Measurements from ENCODE around the gene NUFIP1.
"Not testable (repeated sequence)": the region's sequence is repeated elsewhere in the genome, so short reads cannot be mapped to it uniquely, and the experiment has no call there.

Gene NUFIP1

DNA sequence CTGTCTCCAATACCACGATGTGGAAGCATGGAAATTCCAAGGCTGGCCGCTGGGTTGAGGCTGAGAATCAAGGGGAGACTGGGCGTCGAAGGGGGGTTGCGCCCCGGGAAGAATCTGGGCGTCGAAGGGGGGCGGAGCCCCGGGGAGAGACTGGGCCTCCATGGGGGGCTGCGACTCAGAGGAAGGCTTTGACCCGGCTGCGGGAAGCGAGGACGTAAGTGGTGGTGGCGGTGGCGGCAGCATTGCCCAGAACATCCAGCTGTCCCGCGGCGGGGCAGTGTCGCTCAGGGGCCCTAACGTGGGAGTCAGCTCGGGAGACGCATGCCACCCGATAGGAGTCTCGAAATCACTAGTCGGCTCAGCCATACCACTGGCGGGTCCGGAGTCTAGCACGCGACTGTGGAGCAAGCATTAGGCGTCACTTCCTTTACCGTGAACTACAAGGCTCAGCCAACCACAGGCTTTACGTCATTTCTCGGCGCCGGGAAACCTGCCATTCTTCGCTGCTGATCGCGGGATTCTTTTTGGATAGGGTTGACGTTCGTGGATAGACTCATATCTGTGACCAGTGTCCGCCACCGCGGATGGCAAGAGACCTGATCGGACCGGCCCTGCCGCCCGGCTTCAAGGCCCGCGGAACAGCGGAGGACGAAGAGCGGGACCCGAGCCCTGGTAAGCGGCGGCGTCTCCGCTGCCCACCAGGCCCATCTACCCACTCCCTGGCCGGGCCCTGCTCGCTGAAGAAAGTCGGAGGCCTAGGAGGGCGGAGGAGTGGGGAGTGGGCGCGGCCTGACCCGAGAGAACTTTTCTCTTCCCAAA is at the start of gene NUFIP1, which contains the start of gene GPALPP1:
Gene NUFIP1, minus strand, starts transcription at position 401 of the 819 bp plus-strand sequence. Its CDS starts 35 bp downstream, at position 366.
Gene GPALPP1, plus strand, starts transcription at position 468 of the 819 bp plus-strand sequence. Its CDS starts 117 bp downstream, at position 585.
- H3K4me3 Mint-ChIP-seq = peak within 1 kb of the TSS; percentile 96 to 99
- peak within 1 kb of the TSS; percentile 99 for H3K27ac Mint-ChIP-seq
- ATAC-seq (peak; percentile 100), DNase-seq (peak; percentile 89 to 91)
- H3K27me3 Mint-ChIP-seq = no peaks in the 10 kb centered on the region
- no peaks in the 10 kb centered on the region for H3K9me3 Mint-ChIP-seq
- H3K4me1 Mint-ChIP-seq = peaks cover 58% of the 10 kb centered on the region

DNA sequence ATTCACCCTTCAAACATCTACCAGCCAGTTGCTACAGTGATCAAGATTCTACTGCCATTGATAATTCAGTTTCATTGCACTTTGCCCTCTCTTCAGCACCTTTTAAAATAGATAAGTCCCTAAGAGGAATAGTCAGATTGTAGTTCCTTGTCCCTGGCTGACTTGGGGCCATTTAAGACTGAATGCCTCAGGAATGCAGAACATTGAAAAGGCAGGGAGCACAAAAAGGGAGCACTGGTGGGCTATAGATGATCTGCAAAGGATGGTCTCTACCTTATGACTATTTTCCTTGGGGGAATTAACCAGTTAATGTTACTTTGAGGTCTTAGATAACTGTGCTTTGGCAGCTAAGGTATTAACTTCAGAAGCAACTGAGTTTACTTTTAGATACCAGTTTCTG is 46.9 kb upstream of the NUFIP1 start:
- H3K4me3 Mint-ChIP-seq = no peak overlapping the region
- no peaks in the 10 kb centered on the region for H3K9me3 Mint-ChIP-seq
- H3K27me3 Mint-ChIP-seq = no peaks in the 10 kb centered on the region
- no peaks in the 10 kb centered on the region for H3K4me1 Mint-ChIP-seq
- DNase-seq = no peak
- ATAC-seq = no peak
- no peak overlapping the region for H3K27ac Mint-ChIP-seq

DNA sequence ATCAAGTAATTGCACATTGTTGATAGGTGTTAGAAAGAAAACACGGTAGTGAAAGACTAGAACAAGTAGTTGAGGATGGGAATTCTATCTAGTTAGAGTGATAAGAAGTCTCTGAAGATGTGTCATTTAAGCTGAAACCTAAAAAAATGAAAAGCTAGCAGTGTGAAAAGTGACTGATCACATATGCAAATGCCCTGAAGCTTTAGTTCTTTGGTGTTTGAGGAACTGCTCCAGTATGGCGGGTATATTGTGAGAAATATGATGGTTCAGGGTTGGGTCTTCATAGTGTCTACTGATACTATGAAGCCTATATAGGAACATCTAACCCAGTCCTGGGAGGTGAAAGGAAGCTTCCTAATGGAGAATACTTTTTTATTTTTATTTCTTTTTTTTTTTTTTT is 45.1 kb upstream of the NUFIP1 start:
- H3K9me3 Mint-ChIP-seq = no peaks in the 10 kb centered on the region
- H3K27ac Mint-ChIP-seq = no peak overlapping the region
- ATAC-seq (no peak), DNase-seq (no peak)
- no peaks in the 10 kb centered on the region for H3K4me1 Mint-ChIP-seq
- H3K27me3 Mint-ChIP-seq = no peaks in the 10 kb centered on the region
- no peak overlapping the region for H3K4me3 Mint-ChIP-seq

DNA sequence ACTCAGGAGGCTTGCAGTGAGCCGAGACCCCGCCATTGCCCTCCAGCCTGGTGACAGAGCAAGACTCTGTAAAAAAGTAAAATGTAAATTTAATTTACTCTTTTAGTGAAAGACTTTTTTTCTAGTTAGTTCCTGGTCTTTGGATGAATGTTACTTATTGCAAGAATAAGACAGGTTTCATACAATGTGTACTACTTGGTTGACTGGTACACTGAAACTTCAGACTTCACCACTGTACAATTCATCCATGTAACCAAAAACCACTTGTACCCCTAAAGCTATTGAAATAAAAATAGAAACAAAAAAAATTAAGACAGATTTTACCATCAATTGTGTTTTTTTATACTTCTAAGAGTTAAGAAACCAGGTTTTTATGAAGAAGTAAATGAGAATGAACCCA is 35.6 kb upstream of the NUFIP1 start:
- Mint-ChIP-seq H3K4me1 (no peaks in the 10 kb centered on the region), H3K9me3 (no peaks in the 10 kb centered on the region), H3K27ac (no peak overlapping the region), H3K27me3 (no peaks in the 10 kb centered on the region), H3K4me3 (no peak overlapping the region)
- ATAC-seq (no peak), DNase-seq (no peak)

DNA sequence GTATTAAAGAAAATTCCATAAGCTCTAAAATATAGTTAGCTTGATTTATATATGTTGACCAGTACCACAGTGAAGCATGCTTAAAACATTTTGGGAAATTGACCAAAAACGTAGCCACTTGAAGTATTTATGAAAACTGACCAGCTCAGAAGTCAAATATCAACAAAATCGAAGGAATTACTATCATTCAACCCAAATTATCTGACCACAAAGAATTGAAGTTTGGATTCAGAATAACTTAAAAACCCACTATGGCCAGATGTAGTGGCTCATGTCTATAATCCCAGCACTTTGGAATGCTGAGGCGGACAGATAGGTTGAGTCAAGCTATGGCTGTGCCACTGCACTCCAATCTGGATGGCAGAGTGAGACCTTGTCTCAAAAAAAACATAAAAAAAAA is 32.0 kb upstream of the NUFIP1 start:
- H3K27ac Mint-ChIP-seq = no peak overlapping the region
- no peak for DNase-seq
- H3K27me3 Mint-ChIP-seq = no peaks in the 10 kb centered on the region
- no peak overlapping the region for H3K4me3 Mint-ChIP-seq
- ATAC-seq = no peak
- no peaks in the 10 kb centered on the region for H3K4me1 Mint-ChIP-seq
- H3K9me3 Mint-ChIP-seq = no peaks in the 10 kb centered on the region

DNA sequence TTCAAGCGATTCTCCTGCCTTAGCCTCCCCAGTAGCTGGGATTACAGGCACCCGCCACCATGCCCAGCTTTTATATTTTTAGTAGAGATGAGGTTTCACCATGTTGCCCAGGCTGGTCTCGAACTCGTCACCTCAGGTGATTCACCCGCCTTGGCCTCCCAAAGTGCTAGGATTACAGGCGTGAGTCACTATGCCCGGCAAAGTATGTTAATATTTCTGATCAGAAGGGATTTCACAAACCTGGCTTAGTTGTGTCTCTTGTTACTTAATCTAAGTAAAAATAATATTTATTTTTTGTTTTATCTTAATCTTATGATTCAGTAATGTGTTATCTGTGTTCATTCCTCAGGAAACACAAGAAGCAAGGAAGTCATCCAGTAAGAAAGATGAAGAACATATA is 30.7 kb upstream of the NUFIP1 start:
- not testable (repeated sequence) for H3K4me1 Mint-ChIP-seq, H3K27ac Mint-ChIP-seq, H3K4me3 Mint-ChIP-seq, H3K27me3 Mint-ChIP-seq, DNase-seq, H3K9me3 Mint-ChIP-seq, ATAC-seq

DNA sequence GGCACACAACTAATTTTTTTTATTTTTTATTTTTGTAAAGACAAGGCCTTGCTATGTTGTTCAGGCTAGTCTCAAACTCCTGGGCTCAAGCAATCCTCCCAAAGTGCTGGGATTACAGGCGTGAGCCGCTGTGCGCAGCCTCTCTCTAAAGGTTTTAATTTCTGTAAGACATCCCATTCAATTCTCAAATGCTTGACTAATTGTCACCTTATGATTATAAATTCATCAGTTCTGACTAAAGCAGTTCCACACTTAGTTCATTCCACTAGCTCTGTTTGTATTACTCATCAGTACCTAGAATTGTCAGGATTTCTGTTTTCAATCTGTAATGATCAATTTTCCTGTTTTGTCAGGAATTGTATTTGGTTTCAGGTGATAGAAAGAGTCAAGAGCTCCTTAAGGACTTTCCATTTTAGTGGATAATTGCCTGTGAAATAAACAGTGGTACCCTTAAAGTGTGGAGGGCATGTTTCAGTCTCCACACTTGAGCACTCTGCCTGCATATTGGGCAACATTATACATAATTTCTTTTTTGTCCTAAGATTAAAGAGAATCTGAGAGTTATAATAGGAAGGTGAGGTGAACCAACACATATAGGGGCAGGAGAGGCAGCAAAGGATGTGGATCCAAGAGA is 27.6 kb upstream of the NUFIP1 start:
- ATAC-seq (no peak), DNase-seq (no peak)
- Mint-ChIP-seq H3K4me1 (no peaks in the 10 kb centered on the region), H3K4me3 (no peak overlapping the region), H3K9me3 (no peaks in the 10 kb centered on the region), H3K27ac (no peak overlapping the region), H3K27me3 (no peaks in the 10 kb centered on the region)

DNA sequence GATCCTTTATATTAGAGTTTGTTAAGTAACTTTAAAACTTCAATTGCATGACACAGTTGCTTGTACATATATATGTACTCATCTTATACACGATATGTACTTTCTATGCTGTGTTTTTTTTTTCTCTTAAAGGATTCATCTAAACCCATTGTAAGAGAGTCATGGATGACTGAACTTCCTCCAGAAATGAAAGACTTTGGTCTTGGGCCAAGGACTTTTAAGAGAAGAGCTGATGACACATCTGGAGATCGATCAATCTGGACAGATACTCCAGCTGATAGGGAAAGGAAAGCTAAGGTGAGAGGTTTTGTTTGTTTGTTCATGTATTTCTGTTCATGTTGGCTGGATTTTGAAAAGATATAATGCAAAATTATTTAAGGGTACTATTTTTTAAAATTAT is 26.0 kb upstream of the NUFIP1 start:
- Mint-ChIP-seq H3K9me3 (no peaks in the 10 kb centered on the region), H3K27me3 (no peaks in the 10 kb centered on the region), H3K4me3 (no peak overlapping the region), H3K27ac (no peak overlapping the region), H3K4me1 (no peaks in the 10 kb centered on the region)
- no peak for ATAC-seq
- no peak for DNase-seq

DNA sequence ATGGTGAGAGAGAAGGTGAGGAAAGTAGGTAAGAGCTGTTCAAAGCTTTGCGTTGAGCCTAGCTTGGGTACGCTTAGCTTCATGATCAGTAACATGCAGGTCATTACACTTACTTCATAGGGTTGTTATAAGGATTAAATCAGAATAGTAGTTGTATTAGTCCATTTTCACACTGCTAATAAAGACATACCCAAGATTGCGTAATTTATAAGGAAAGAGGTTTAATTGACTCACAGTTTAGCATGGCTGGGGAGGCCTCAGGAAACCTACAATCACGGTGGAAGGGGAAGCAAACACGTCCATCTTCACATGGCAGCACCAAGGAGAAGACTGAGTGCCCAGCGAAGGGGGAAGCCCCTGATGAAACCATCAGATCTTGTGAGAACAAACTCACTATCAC is 21.9 kb upstream of the NUFIP1 start:
- Mint-ChIP-seq H3K4me1 (no peaks in the 10 kb centered on the region), H3K9me3 (no peaks in the 10 kb centered on the region), H3K27me3 (no peaks in the 10 kb centered on the region), H3K27ac (no peak overlapping the region), H3K4me3 (no peak overlapping the region)
- ATAC-seq = no peak
- no peak for DNase-seq

DNA sequence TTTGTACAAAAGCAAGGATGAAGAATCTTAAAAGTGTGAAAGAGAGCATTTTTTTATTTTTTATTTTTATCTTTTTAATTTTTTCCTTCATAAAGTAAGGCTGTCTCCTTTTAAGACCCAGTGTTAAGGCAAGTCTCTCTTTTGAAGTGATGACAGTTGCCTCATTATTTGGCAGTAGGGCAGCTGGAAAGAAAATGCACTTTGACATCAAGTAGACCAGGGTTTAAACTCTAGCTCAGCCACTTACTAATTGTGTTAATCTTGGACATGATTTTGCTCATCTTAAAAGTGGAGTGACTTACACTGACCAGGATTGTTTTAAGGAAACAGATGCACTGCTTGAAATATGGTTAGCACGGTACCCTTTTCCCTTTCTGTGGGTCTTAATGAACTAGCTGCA is 18.6 kb upstream of the NUFIP1 start:
- Mint-ChIP-seq H3K4me1 (no peaks in the 10 kb centered on the region), H3K27ac (no peak overlapping the region), H3K27me3 (no peaks in the 10 kb centered on the region), H3K9me3 (no peaks in the 10 kb centered on the region), H3K4me3 (no peak overlapping the region)
- DNase-seq (no peak), ATAC-seq (no peak)

DNA sequence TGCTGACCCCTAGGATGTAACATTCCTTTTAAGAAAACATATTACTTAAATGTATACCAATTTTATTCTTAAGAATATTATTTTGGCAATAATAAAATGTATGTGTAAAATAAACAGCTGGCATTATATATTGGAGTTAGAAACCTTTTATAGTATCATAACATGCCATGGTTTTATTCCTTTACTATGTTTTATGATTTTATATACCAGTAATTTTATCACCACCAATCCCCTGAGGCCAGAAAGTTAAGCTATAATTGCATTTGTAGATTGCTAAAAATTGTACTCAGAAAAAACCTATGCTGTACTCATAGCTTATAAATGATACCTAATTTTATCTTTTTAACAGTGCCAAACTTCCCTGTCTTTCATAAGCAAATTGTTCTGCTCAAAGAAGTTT is 18.0 kb upstream of the NUFIP1 start:
- no peaks in the 10 kb centered on the region for H3K9me3 Mint-ChIP-seq
- ATAC-seq (no peak), DNase-seq (no peak)
- H3K27ac Mint-ChIP-seq = peak overlapping the region in 1 of 2 donors; percentile 33
- no peak overlapping the region for H3K4me3 Mint-ChIP-seq
- H3K4me1 Mint-ChIP-seq = no peaks in the 10 kb centered on the region
- no peaks in the 10 kb centered on the region for H3K27me3 Mint-ChIP-seq

DNA sequence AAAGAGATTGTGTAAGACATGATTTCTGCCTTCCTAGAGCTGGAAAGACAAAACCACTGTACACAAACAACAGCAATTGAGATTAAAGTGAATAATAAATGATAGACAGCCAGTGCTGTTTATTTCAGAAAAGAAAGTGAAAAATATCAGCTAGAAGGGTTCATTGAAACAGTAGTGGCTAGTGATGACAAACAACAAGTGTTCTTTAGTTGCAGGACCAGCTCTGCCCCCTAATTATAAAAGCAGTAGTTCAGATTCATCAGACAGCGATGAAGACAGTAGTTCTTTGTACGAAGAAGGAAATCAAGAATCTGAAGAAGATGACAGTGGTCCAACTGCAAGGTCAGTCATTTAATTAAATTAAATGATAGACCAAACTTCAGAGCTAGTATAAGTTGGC is 14.8 kb upstream of the NUFIP1 start:
- no peak overlapping the region for H3K27ac Mint-ChIP-seq
- no peaks in the 10 kb centered on the region for H3K4me1 Mint-ChIP-seq
- H3K27me3 Mint-ChIP-seq = no peaks in the 10 kb centered on the region
- DNase-seq (no peak), ATAC-seq (no peak)
- H3K4me3 Mint-ChIP-seq = no peak overlapping the region
- H3K9me3 Mint-ChIP-seq = no peaks in the 10 kb centered on the region

DNA sequence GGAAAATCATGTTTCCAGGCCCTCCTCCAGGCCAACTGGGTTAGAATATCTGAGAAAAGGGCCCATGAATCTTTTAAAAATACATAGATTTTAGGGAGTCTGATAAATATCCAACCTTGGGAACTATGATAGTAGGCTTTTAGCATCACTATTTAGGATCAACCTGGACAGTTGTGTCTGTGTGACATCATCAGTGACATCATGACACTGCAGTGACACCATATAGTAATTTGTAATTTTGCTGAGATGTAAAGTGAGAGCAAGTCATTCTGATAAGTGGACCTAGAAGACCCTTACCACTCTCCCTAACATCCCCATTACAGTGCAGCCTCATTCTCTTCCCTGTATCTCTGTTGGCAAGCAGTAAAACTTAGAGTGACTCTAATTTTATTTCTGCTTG is 14.1 kb upstream of the NUFIP1 start:
- H3K4me1 Mint-ChIP-seq = no peaks in the 10 kb centered on the region
- ATAC-seq (no peak), DNase-seq (no peak)
- no peak overlapping the region for H3K27ac Mint-ChIP-seq
- no peaks in the 10 kb centered on the region for H3K9me3 Mint-ChIP-seq
- no peak overlapping the region for H3K4me3 Mint-ChIP-seq
- H3K27me3 Mint-ChIP-seq = no peaks in the 10 kb centered on the region

DNA sequence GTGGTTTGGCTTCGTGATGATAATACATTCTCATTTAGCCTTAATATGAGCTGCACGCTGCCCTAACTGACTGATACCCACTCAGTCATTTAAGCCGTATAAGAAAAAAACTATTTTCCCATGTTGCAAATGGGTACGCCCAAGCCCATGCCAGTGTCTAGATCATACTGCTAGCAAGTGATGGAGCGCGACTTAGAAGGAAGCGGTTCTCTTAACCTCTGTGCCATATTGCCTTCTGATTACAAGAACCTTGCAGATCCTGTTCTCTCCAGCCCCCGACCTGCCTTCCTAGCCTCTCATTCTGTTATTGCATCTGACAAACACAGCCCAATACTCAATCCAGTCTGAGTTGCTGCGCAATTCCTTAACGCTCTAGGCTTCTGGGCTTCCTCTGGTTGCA is 670 bp upstream of the NUFIP1 start:
- DNase-seq = no peak
- H3K27me3 Mint-ChIP-seq = no peaks in the 10 kb centered on the region

DNA sequence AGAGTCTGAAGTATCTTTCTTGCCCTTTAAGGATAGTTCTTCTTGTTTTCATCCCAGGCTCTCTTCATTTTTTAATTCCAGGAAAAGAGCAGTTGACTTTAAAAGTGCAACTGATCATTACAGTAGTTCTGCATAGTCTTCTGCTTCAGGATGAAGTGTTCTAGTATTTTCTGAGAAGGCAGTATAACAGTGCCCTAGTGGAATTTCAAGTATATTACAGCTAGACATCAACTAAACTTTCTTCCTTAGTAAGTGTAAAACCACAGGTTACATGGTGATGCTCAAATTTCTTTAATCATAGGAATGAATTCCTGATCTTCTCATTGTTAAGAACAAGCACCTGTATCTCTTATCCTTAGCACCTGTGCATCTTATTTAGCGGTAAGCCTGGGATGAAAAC is 10.9 kb downstream of the NUFIP1 start:
- no peak overlapping the region for H3K4me3 Mint-ChIP-seq
- ATAC-seq (no peak), DNase-seq (no peak)
- no peaks in the 10 kb centered on the region for H3K4me1 Mint-ChIP-seq
- no peaks in the 10 kb centered on the region for H3K27me3 Mint-ChIP-seq
- no peak overlapping the region for H3K27ac Mint-ChIP-seq
- no peaks in the 10 kb centered on the region for H3K9me3 Mint-ChIP-seq

More for the DNA sequence above, 670 bp upstream of the NUFIP1 start:
- H3K27ac Mint-ChIP-seq = peak overlapping the region; percentile 99
- ATAC-seq = peak; percentile 22
- peak overlapping the region; percentile 96 to 99 for H3K4me3 Mint-ChIP-seq
- H3K4me1 Mint-ChIP-seq = peaks cover 58% of the 10 kb centered on the region
- H3K9me3 Mint-ChIP-seq = no peaks in the 10 kb centered on the region

DNA sequence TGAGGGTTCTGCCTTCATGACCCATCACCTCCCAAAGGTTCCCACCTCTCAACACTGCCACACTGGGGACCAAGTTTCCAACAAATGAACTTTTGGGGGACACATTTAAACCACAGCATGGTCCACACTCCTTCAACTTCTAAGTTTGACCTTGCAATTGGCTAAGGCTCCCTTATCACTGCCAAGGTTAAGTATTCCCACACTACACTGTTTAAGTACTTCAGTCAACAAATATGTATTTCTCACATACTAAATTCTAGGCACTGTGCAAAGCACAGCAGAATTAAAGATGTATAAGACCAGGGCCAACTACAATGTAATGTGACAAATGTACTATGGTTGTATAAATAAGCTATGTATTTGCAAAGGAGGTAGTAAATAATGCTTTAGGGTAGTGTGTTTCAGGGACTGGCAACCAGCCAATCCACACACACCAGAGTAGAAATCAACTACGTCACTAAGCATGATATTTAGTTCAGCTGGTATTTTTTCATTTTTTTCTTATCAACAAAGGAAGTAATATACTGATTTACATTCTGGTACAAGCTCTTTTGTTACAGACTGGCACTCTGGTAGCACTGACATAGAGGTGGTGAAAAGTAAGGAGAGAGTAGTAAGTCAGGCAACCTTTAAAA is 12.2 kb downstream of the NUFIP1 start:
- no peak for ATAC-seq
- no peaks in the 10 kb centered on the region for H3K27me3 Mint-ChIP-seq
- no peaks in the 10 kb centered on the region for H3K4me1 Mint-ChIP-seq
- DNase-seq = no peak
- peak overlapping the region in 1 of 2 donors; percentile 83 for H3K27ac Mint-ChIP-seq
- H3K4me3 Mint-ChIP-seq = no peak overlapping the region
- H3K9me3 Mint-ChIP-seq = no peaks in the 10 kb centered on the region

Data from stimulated activated naive CD8-positive, alpha-beta T cell treated with anti-CD3 and anti-CD28 coated beads, Interleukin-15, amount 100 ng/mL, for 72 hours (primary cell).